Measurements from ENCODE around the gene UCK2. TPM values are rescaled to one million over a fixed set of nuclear protein-coding genes. Genes with fewer than 3 reads are reported as not detected.

UCK2 gene
- total RNA-seq, 1 donor from 2014 or later: 8.3 TPM

GRCh38 chr1:165893507-165893906, 66.1 kb downstream of the UCK2 start:
- no peak for DNase-seq
- Histone ChIP-seq H3K27me3 (ENCODE audit: low read depth) (no peaks in the 10 kb centered on the region), H3K9me3 (no peaks in the 10 kb centered on the region), H3K4me1 (no peaks in the 10 kb centered on the region), H3K36me3 (peaks cover 28% of the 10 kb centered on the region), H3K4me3 (no peak overlapping the region), H3K27ac (no peak overlapping the region)
- ATAC-seq: no peak
- intact Hi-C loops (cut with DNase I): no loop called here
- TF ChIP-seq CTCF (IDR thresholded peaks at IDR 0.05): no peak

GRCh38 chr1:165894591-165894990, 67.2 kb downstream of the UCK2 start:
- intact Hi-C loops (cut with DNase I): no loop called here
- TF ChIP-seq CTCF (IDR thresholded peaks at IDR 0.05): no peak
- Histone ChIP-seq H3K27me3 (ENCODE audit: low read depth) (no peaks in the 10 kb centered on the region), H3K4me3 (no peak overlapping the region), H3K9me3 (no peaks in the 10 kb centered on the region), H3K27ac (no peak overlapping the region), H3K4me1 (peaks cover 7% of the 10 kb centered on the region), H3K36me3 (peaks cover 28% of the 10 kb centered on the region)
- ATAC-seq (no peak), DNase-seq (no peak)

GRCh38 chr1:165895451-165895871, 68.0 kb downstream of the UCK2 start:
- no peak for ATAC-seq
- peaks cover 28% of the 10 kb centered on the region for H3K36me3 ChIP-seq
- H3K9me3 ChIP-seq: no peaks in the 10 kb centered on the region
- no peak overlapping the region for H3K27ac ChIP-seq
- no peak overlapping the region for H3K4me3 ChIP-seq
- DNase-seq: no peak
- peaks cover 12% of the 10 kb centered on the region for H3K4me1 ChIP-seq
- H3K27me3 ChIP-seq (ENCODE audit: low read depth): no peaks in the 10 kb centered on the region
- TF ChIP-seq CTCF (IDR thresholded peaks at IDR 0.05): no peak
- intact Hi-C loops (cut with DNase I): no loop called here

GRCh38 chr1:165896277-165896676, 68.9 kb downstream of the UCK2 start:
- DNase-seq (no peak), ATAC-seq (peak in 1 of 2 donors; percentile 20)
- Histone ChIP-seq H3K9me3 (no peaks in the 10 kb centered on the region), H3K27me3 (ENCODE audit: low read depth) (no peaks in the 10 kb centered on the region), H3K4me3 (no peak overlapping the region), H3K4me1 (peaks cover 19% of the 10 kb centered on the region), H3K27ac (no peak overlapping the region), H3K36me3 (peaks cover 24% of the 10 kb centered on the region)
- intact Hi-C loops (cut with DNase I): no loop called here
- TF ChIP-seq CTCF (IDR thresholded peaks at IDR 0.05): no peak

- Histone ChIP-seq H3K4me1 (peaks cover 19% of the 10 kb centered on the region), H3K4me3 (no peak overlapping the region), H3K27me3 (ENCODE audit: low read depth) (no peaks in the 10 kb centered on the region), H3K27ac (no peak overlapping the region), H3K9me3 (no peaks in the 10 kb centered on the region), H3K36me3 (peaks cover 14% of the 10 kb centered on the region)
- no peak for TF ChIP-seq CTCF (IDR thresholded peaks at IDR 0.05)
- ATAC-seq (no peak), DNase-seq (no peak)
- intact Hi-C loops (cut with DNase I): no loop called here
These were observed 70.2 kb downstream of the UCK2 start for GRCh38 chr1:165897326-165898303.
